Neural cell (in vitro differentiated cells): ENCODE data around the gene ZNF521. TPM values are rescaled to one million over a fixed set of nuclear protein-coding genes. Genes with fewer than 3 reads are reported as not detected.

Experiments
- H2AFZ ChIP-seq: fragments of 200-600, 300-800 bp; sonication (generic), shearing (Covaris generic); 2 replicates; pipeline ENCODE4 v1.6.0; 2014; ENCODE audit warnings: low read depth, mild to moderate bottlenecking, antibody characterized with exemption, low read length, moderate library complexity
- H3F3A ChIP-seq: fragments of 200-600 bp; shearing (Covaris generic); 2 replicates; pipeline ENCODE4 v1.6.1; 2016; ENCODE audit warnings: mild to moderate bottlenecking, moderate library complexity, mixed read lengths, antibody characterized with exemption, low read length; ENCODE audit not compliant: insufficient read depth, poor library complexity, severe bottlenecking
- H3K27ac ChIP-seq: fragments of 200-600, 300-800 bp; sonication (generic), shearing (Covaris generic); 2 replicates; pipeline ENCODE4 v1.5.1; 2014; ENCODE audit warnings: mild to moderate bottlenecking, low read length, moderate library complexity
- H3K27me3 ChIP-seq: fragments of 300-800, 200-600 bp; sonication (generic), shearing (Covaris generic); 2 replicates; pipeline ENCODE4 v1.6.0; 2014; ENCODE audit warnings: mild to moderate bottlenecking, low read depth, low read length, moderate library complexity; ENCODE audit not compliant: insufficient read depth
- H3K36me3 ChIP-seq: fragments of 300-800, 200-600 bp; sonication (generic), shearing (Covaris generic); 2 replicates; pipeline ENCODE4 v1.5.1; 2014; ENCODE audit warnings: mild to moderate bottlenecking, antibody characterized with exemption, low read length, moderate library complexity; ENCODE audit not compliant: insufficient read depth
- H3K4me2 ChIP-seq: fragments of 300-800, 200-600 bp; sonication (generic), shearing (Covaris generic); 2 replicates; pipeline ENCODE4 v1.6.0; 2014; ENCODE audit warnings: mild to moderate bottlenecking, low read length
- H3K4me3 ChIP-seq: fragments of 300-800, 200-600 bp; sonication (generic), shearing (Covaris generic); 2 replicates; pipeline ENCODE4 v1.5.1; 2014; ENCODE audit warnings: mild to moderate bottlenecking, low read length, moderate library complexity
- H3K79me2 ChIP-seq: fragments of 200-600 bp; shearing (Covaris generic); replicated peaks from 2 replicates; pipeline ENCODE4 v1.6.0; 2014; ENCODE audit warnings: mild to moderate bottlenecking, low read length, moderate library complexity; ENCODE audit not compliant: insufficient read depth
- H3K9ac ChIP-seq: fragments of 300-800, 200-600 bp; sonication (generic), shearing (Covaris generic); 2 replicates; pipeline ENCODE4 v1.6.1; 2016; ENCODE audit warnings: mild to moderate bottlenecking, low read length, mixed read lengths
- H3K9me2 ChIP-seq: fragments of 200-600 bp; shearing (Covaris generic); 2 replicates; pipeline ENCODE4 v1.6.1; 2016; ENCODE audit warnings: mild to moderate bottlenecking, low read length, mixed read lengths; ENCODE audit not compliant: insufficient read depth
- H3K9me3 ChIP-seq: fragments of 200-600, 300-800 bp; sonication (generic), shearing (Covaris generic); 2 replicates; pipeline ENCODE4 v1.6.1; 2016; ENCODE audit warnings: mild to moderate bottlenecking, mixed run types, low read length, moderate library complexity, mixed read lengths
- H4K20me1 ChIP-seq: fragments of 200-600 bp; shearing (Covaris generic); 2 replicates; pipeline ENCODE4 v1.6.1; 2016; ENCODE audit warnings: mild to moderate bottlenecking, mixed run types; ENCODE audit not compliant: insufficient read depth
- CTCF ChIP-seq: fragments of 450-650 bp; IDR thresholded peaks from 2 replicates; pipeline ENCODE4 v1.5.1; 2014; ENCODE audit warnings: antibody characterized with exemption, mild to moderate bottlenecking, moderate library complexity; ENCODE audit not compliant: poor library complexity, severe bottlenecking
- EP300 ChIP-seq: fragments of 450-650 bp; conservative IDR thresholded peaks from 2 replicates; pipeline ENCODE4 v1.6.1; 2014; ENCODE audit warnings: antibody characterized with exemption, mild to moderate bottlenecking, moderate library complexity; ENCODE audit not compliant: poor library complexity, severe bottlenecking
- EZH2 ChIP-seq: fragments of 200-600, 300-800 bp; shearing (Covaris generic), sonication (generic); IDR thresholded peaks from 2 replicates; pipeline ENCODE4 v1.6.1; 2014; ENCODE audit warnings: antibody characterized with exemption, low read length, borderline replicate concordance, mild to moderate bottlenecking; ENCODE audit not compliant: insufficient read depth, poor library complexity, severe bottlenecking
- MXI1 ChIP-seq: fragments of 450-650 bp; conservative IDR thresholded peaks from 2 replicates; pipeline ENCODE4 v1.6.1; 2014; ENCODE audit warnings: antibody characterized with exemption, mild to moderate bottlenecking; ENCODE audit not compliant: poor library complexity, severe bottlenecking
- POLR2AphosphoS5 ChIP-seq: IDR thresholded peaks from 2 replicates; pipeline ENCODE4 v1.6.1; 2012
- RAD21 ChIP-seq: fragments of 450-650 bp; conservative IDR thresholded peaks from 2 replicates; pipeline ENCODE4 v1.6.1; 2014; ENCODE audit warnings: antibody characterized with exemption, mild to moderate bottlenecking, moderate library complexity
- REST ChIP-seq: IDR thresholded peaks from 2 replicates; pipeline ENCODE4 v1.6.1; 2012; ENCODE audit warnings: borderline replicate concordance
- SMC3 ChIP-seq: fragments of 450-650 bp; conservative IDR thresholded peaks from 2 replicates; pipeline ENCODE4 v1.6.1; 2014; ENCODE audit warnings: antibody characterized with exemption, mild to moderate bottlenecking, moderate library complexity; ENCODE audit not compliant: poor library complexity
- TAF1 ChIP-seq: IDR thresholded peaks from 2 replicates; pipeline ENCODE4 v1.6.1; 2012; ENCODE audit warnings: low read depth
- polyA plus RNA-seq: library from polyadenylated mRNA; depleted of rRNA; stranded (reverse); fragments of >200 nt; gene quantifications from 2 replicates; pipeline ENCODE4 v1.2.3, GENCODE V29; 2014

ZNF521 gene
- polyA plus RNA-seq, 1 donor from 2014 or later = 101 TPM

DNA sequence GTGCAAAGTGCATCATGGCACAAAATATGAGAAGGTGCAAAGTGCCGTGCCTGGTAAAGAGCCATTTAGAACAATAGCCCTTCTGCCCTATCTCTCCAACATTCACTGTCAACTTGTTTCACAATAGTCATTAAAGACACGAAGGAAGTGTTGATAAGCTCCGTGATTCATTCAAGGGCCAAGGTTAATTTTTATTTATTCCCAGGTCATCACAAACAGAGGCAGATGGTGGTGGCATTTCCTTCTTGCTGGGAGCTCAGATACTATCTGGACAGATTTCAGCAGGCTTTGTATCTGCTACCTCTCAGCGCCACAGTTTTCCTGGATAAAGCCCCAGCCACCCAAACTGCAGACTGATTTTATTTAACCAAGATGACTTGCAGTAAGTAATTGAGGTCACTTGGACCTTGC is 309.3 kb downstream of the ZNF521 start:
- H3K79me2 ChIP-seq = no peaks in the 10 kb centered on the region
- H3K36me3 ChIP-seq = no peaks in the 10 kb centered on the region
- no peak overlapping the region for H3K9ac ChIP-seq
- H3K27me3 ChIP-seq = no peaks in the 10 kb centered on the region
- no peak overlapping the region for H3K27ac ChIP-seq
- no peaks in the 10 kb centered on the region for H3K9me3 ChIP-seq
- H3K4me3 ChIP-seq = no peak overlapping the region
- TF ChIP-seq EP300 (no peak), CTCF (no peak), SMC3 (no peak), MXI1 (no peak), REST (no peak), POLR2AphosphoS5 (no peak), EZH2 (no peak), TAF1 (no peak), RAD21 (no peak)
- no peaks in the 10 kb centered on the region for H4K20me1 ChIP-seq
- no peaks in the 10 kb centered on the region for H3F3A ChIP-seq
- H3K4me2 ChIP-seq = no peak overlapping the region
- no peaks in the 10 kb centered on the region for H3K9me2 ChIP-seq
- H2AFZ ChIP-seq = no peak overlapping the region

DNA sequence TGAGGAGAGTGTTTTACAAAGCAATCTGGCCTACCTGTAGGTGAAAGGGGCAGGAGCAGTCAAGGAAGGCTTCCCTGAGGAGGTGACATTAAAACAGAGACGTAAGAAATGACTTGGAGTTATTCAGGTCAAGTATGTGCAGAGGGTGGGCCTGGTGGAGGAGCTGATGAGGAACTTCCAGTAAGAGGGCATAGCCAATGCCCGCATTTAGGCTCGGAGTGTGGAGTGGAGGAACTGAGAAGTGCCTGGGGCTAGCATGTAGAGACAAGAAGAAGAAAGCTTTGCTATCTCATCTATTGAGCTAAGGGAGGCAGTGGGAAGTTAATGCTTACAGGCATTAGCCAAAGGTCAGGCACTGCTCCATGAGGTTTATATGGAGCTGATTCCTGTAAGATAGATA is 312.2 kb downstream of the ZNF521 start:
- H3K9me3 ChIP-seq = no peaks in the 10 kb centered on the region
- no peak overlapping the region for H3K9ac ChIP-seq
- H3K79me2 ChIP-seq = no peaks in the 10 kb centered on the region
- no peaks in the 10 kb centered on the region for H3F3A ChIP-seq
- H3K9me2 ChIP-seq = no peaks in the 10 kb centered on the region
- H3K27me3 ChIP-seq = no peaks in the 10 kb centered on the region
- H3K36me3 ChIP-seq = no peaks in the 10 kb centered on the region
- H4K20me1 ChIP-seq = no peaks in the 10 kb centered on the region
- no peak overlapping the region for H3K27ac ChIP-seq
- H3K4me2 ChIP-seq = no peak overlapping the region
- TF ChIP-seq MXI1 (no peak), EP300 (no peak), CTCF (no peak), EZH2 (no peak), SMC3 (no peak)
- H2AFZ ChIP-seq = no peak overlapping the region
- no peak overlapping the region for H3K4me3 ChIP-seq
